ENCODE results near the gene HTR4. TPM values are rescaled to one million over a fixed set of nuclear protein-coding genes. Genes with fewer than 3 reads are reported as not detected.

Gene HTR4
- total and polyA plus RNA-seq, 2 donors (not counting 1 experiment from before 2014, with no cell fraction given) = not detected

GRCh38 chr5:148665431-148665830 is 11.1 kb upstream of the HTR4 start:
- Histone ChIP-seq H3K79me2 (ENCODE audit: control insufficient read depth, insufficient read depth, low read length) (no peaks in the 10 kb centered on the region), H3K4me3 (replicated peaks in 1 of 4; ENCODE audit: control extremely low read depth in 1 of 4, insufficient read depth in 1 of 4, low read depth in 3 of 4, low read length in 4 of 4) (no peak overlapping the region), H3K36me3 (ENCODE audit: control insufficient read depth, insufficient read depth, low read length) (no peaks in the 10 kb centered on the region), H3K4me1 (ENCODE audit: control insufficient read depth, extremely low read depth, insufficient read depth, low read length) (no peaks in the 10 kb centered on the region), H3K9me3 (ENCODE audit: control insufficient read depth, insufficient read depth, low read depth, low read length) (no peaks in the 10 kb centered on the region), H3K4me2 (ENCODE audit: extremely low read depth, insufficient read depth, low read length) (no peak overlapping the region), H3K27ac (ENCODE audit: insufficient read depth, low read length) (no peak overlapping the region), H2AFZ (ENCODE audit: low read length) (no peak overlapping the region), H4K20me1 (ENCODE audit: control insufficient read depth, extremely low read depth, insufficient read depth, low read length) (no peaks in the 10 kb centered on the region), H3K9ac (ENCODE audit: insufficient read depth, low read length) (no peak overlapping the region), H3K27me3 (ENCODE audit: control insufficient read depth, insufficient read depth, low read length) (no peaks in the 10 kb centered on the region)
- TF ChIP-seq EZH2 (IDR thresholded peaks at IDR 0.05; ENCODE audit: low read length, missing control alignments) (no peak), CTCF (conservative IDR thresholded peaks at IDR 0.05 in 1 of 2, IDR thresholded peaks at IDR 0.05 in 1 of 2; ENCODE audit: low read depth in 1 of 2, low read length in 2 of 2) (no peak)
- DNase-seq (ENCODE audit: low read depth in 2 of 2) = no peak

GRCh38 chr5:148663509-148663908 is 9.2 kb upstream of the HTR4 start:
- Histone ChIP-seq H3K79me2 (ENCODE audit: control insufficient read depth, insufficient read depth, low read length) (no peaks in the 10 kb centered on the region), H3K4me3 (replicated peaks in 1 of 4; ENCODE audit: control extremely low read depth in 1 of 4, insufficient read depth in 1 of 4, low read depth in 3 of 4, low read length in 4 of 4) (no peak overlapping the region), H3K9me3 (ENCODE audit: control insufficient read depth, insufficient read depth, low read depth, low read length) (no peaks in the 10 kb centered on the region), H3K4me2 (ENCODE audit: extremely low read depth, insufficient read depth, low read length) (no peak overlapping the region), H4K20me1 (ENCODE audit: control insufficient read depth, extremely low read depth, insufficient read depth, low read length) (no peaks in the 10 kb centered on the region), H3K27ac (ENCODE audit: insufficient read depth, low read length) (no peak overlapping the region), H3K27me3 (ENCODE audit: control insufficient read depth, insufficient read depth, low read length) (no peaks in the 10 kb centered on the region), H3K36me3 (ENCODE audit: control insufficient read depth, insufficient read depth, low read length) (no peaks in the 10 kb centered on the region), H3K4me1 (ENCODE audit: control insufficient read depth, extremely low read depth, insufficient read depth, low read length) (no peaks in the 10 kb centered on the region), H3K9ac (ENCODE audit: insufficient read depth, low read length) (no peak overlapping the region), H2AFZ (ENCODE audit: low read length) (no peak overlapping the region)
- TF ChIP-seq CTCF (conservative IDR thresholded peaks at IDR 0.05 in 1 of 2, IDR thresholded peaks at IDR 0.05 in 1 of 2; ENCODE audit: low read depth in 1 of 2, low read length in 2 of 2) (no peak), EZH2 (IDR thresholded peaks at IDR 0.05; ENCODE audit: low read length, missing control alignments) (no peak)
- no peak for DNase-seq (ENCODE audit: low read depth in 2 of 2)

- no peak overlapping the region for H3K4me3 ChIP-seq (replicated peaks in 1 of 4; ENCODE audit: control extremely low read depth in 1 of 4, insufficient read depth in 1 of 4, low read depth in 3 of 4, low read length in 4 of 4)
- no peak overlapping the region for H2AFZ ChIP-seq (ENCODE audit: low read length)
- H3K4me1 ChIP-seq (ENCODE audit: control insufficient read depth, extremely low read depth, insufficient read depth, low read length) = no peaks in the 10 kb centered on the region
- no peaks in the 10 kb centered on the region for H4K20me1 ChIP-seq (ENCODE audit: control insufficient read depth, extremely low read depth, insufficient read depth, low read length)
- H3K36me3 ChIP-seq (ENCODE audit: control insufficient read depth, insufficient read depth, low read length) = no peaks in the 10 kb centered on the region
- no peak for DNase-seq (ENCODE audit: low read depth in 2 of 2)
- H3K79me2 ChIP-seq (ENCODE audit: control insufficient read depth, insufficient read depth, low read length) = no peaks in the 10 kb centered on the region
- no peak overlapping the region for H3K4me2 ChIP-seq (ENCODE audit: extremely low read depth, insufficient read depth, low read length)
- no peak overlapping the region for H3K9ac ChIP-seq (ENCODE audit: insufficient read depth, low read length)
- no peaks in the 10 kb centered on the region for H3K9me3 ChIP-seq (ENCODE audit: control insufficient read depth, insufficient read depth, low read depth, low read length)
- no peaks in the 10 kb centered on the region for H3K27me3 ChIP-seq (ENCODE audit: control insufficient read depth, insufficient read depth, low read length)
- H3K27ac ChIP-seq (ENCODE audit: insufficient read depth, low read length) = no peak overlapping the region
- TF ChIP-seq EZH2 (IDR thresholded peaks at IDR 0.05; ENCODE audit: low read length, missing control alignments) (no peak), CTCF (conservative IDR thresholded peaks at IDR 0.05 in 1 of 2, IDR thresholded peaks at IDR 0.05 in 1 of 2; ENCODE audit: low read depth in 1 of 2, low read length in 2 of 2) (no peak)
Observed at GRCh38 chr5:148660346-148660660, 6.0 kb upstream of the HTR4 start.
